G401 (cell line): ENCODE measurements around the gene SDS. TPM values are rescaled to one million over a fixed set of nuclear protein-coding genes. Genes with fewer than 3 reads are reported as not detected.

ENCODE experiments used
- DNase-seq: peaks from one replicate; pipeline ENCODE4 v3.0.0-alpha.2; 2015; ENCODE audit warnings: low spot score
- in situ Hi-C: cut with HindIII; loops from 2 replicates; pipeline ENCODE4 v1.10.0; 2016; ENCODE audit warnings: low sequenced_read_pairs, mixed read lengths
- total RNA-seq: library from RNA; depleted of rRNA; stranded (reverse); fragments of >200 nt; shearing (Covaris generic); gene quantifications from 2 replicates; pipeline ENCODE4 v1.2.3, GENCODE V29; 2014

Gene SDS
- total RNA-seq, 1 experiment from 2014 or later = 0.24 TPM

- in situ Hi-C loops = no loop called here
These were observed 24.8 kb upstream of the SDS start for GRCh38 chr12:113428482-113428881.

GRCh38 chr12:113427882-113428281, 24.2 kb upstream of the SDS start:
- DNase-seq = no peak
- in situ Hi-C loops = no loop called here

More at GRCh38 chr12:113428482-113428881, 24.8 kb upstream of the SDS start:
- no peak for DNase-seq

GRCh38 chr12:113425960-113426453, 22.3 kb upstream of the SDS start:
- in situ Hi-C loops = no loop called here
- DNase-seq = no peak

DNA sequence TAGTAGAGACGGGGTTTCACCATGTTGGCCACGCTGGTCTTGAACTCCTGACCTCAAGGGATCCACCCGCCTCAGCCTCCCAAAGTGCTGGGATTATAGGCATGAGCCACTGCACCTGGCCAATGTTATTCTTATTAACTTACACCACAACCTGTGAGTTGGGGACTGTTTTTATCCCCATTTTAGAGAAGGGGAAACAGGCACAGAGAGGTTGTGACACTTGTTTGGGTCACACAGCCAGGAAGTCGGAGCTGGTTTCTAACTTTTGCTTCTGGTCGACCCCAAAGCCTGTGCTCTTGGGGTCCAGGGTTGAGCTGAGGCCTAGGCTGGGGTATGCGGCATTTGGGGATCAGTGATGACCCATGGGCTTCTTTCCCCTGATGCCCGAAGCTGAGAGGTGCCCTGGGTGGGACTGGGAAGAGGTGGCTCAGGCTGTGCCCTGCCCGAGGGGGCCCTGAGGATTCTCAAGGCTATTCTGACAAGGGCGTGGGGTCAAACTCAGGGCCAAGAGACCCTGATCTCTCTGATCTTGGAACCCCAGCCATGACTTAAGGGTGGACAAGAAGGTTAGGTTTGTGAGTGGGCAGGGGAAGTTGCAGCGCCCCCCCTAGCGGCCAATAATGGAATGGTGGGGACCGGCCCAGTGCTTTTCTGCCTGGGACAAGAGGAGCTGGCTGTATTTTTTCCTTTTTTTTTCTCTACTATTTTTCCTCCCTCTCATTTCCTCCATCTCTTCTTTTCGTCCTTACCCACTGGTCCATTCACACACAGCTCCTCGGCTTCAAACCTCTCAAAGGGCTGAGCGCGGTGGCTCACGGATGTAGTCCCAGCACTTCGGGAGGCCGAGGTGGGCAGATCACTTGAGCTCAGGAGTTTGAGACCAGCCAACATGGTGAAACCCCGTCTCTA, 21.5 kb upstream of the SDS start:
- in situ Hi-C loops = no loop called here
- DNase-seq = peak; percentile 21

GRCh38 chr12:113424456-113424855, 20.8 kb upstream of the SDS start:
- DNase-seq = no peak
- in situ Hi-C loops = no loop called here

- in situ Hi-C loops = no loop called here
- DNase-seq = no peak
These were observed 19.4 kb upstream of the SDS start for GRCh38 chr12:113422886-113423669.

GRCh38 chr12:113422030-113422885, 18.6 kb upstream of the SDS start, which contains the start of gene SDSL:
Gene SDSL (plus strand): TSS chr12:113422380. CDS start chr12:113427983, 5,603 bp downstream.
- DNase-seq = peak; percentile 25
- in situ Hi-C loops = no loop called here

GRCh38 chr12:113420996-113421595, 17.4 kb upstream of the SDS start:
- in situ Hi-C loops = no loop called here
- DNase-seq = no peak

DNA sequence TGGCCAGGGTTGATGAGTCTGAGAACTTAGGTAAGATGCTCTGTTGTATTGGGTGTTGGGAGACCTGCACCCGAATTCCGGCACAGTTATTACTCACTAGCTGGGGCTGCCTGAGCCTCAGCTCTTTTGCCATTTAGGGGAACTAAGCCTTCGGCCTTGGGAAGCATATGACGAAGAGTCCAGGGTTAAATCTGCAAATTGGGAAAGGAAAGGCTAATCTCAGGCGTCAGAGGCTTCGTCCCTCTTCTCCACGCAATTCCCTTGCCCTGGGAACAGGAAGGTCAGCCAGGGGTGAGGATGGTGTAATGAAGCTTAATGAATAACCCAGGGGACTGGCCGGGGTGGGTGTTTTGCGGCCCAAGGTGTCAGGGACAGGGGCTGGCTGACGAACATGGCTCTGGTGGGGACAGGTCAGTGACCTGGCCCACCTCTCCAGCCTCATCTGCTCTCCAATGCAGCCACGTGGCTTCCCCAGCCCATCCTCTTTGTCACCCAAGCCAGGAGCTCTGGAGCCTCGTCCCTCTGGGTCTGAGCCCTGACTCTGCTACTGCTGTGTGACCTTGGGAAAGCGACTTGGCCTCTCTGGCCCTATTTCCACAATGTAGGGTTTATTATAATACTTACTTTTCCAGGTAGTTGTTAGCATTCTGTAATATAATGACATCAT, 14.7 kb upstream of the SDS start:
- DNase-seq = no peak
- in situ Hi-C loops = no loop called here

GRCh38 chr12:113416091-113416754, 12.5 kb upstream of the SDS start:
- no peak for DNase-seq
- in situ Hi-C loops = no loop called here

DNA sequence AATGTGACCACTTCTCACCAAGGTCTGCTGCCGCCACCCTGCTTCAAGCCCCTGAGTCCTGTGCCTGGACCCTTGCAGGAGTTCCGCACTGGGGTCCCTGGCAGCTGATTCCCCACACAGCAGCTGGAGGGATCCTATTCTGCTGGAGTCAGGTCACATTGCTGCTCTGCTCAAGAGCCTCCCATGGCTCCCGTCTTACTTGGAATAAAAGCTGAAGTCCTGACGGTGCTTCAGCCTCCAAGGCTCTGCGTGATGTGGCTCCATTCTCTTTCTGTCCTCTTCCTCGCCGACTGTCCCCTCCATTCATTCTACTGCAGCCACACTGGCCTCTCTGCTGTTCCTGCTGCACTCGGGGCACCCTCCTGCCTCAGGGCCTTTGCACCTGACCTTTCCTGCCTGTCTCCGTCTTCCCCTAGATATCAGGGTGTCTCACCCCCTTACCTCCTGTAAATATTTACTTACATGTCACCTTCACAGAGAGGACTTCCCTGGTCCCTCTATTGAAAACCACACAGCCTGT, 10.9 kb upstream of the SDS start:
- no peak for DNase-seq
- in situ Hi-C loops = no loop called here

- in situ Hi-C loops = no loop called here
- DNase-seq = no peak
These were observed 9.8 kb upstream of the SDS start for GRCh38 chr12:113413488-113413939.

GRCh38 chr12:113409462-113410124, 5.9 kb upstream of the SDS start:
- in situ Hi-C loops = no loop called here
- DNase-seq = no peak

- DNase-seq = no peak
- in situ Hi-C loops = no loop called here
These were observed 5.1 kb upstream of the SDS start for GRCh38 chr12:113408756-113409298.

DNA sequence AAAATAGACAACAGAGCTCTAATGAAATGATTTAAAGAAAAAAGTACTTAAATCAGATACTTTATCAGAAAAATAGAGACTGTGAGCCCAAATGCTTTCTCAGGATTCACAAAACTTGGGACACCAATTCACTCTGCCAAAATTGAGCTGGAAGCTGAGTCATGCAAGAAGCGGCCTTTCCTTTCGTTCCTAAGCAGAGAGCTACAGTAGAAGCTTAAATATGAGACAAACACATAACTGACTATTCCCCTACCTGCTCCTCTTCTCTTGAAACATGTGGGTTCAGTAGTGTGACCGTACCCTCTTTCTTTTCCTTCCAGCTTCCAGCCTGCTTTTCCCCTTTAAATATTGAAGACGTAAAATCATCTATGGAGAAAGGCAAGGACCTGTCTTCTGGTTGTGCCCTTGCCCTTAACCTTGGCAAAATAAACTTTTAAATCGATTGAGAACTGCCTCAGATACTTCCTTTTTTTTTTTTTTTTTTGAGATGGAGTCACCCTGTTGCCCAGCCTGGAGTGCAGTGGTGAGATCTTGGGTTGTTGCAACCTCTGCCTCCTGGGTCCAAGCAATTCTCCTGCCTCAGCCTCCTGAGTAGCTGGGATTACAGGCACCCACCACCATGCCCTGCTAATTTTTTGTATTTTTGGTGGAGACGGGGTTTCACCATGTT, 4.4 kb upstream of the SDS start:
- DNase-seq = no peak
- in situ Hi-C loops = no loop called here

GRCh38 chr12:113405694-113406093, 2.0 kb upstream of the SDS start:
- in situ Hi-C loops = no loop called here

More at GRCh38 chr12:113405694-113406093, 2.0 kb upstream of the SDS start:
- DNase-seq = no peak
